GM19452 (cell line): Measurements from ENCODE around the gene PELI1.
A peak's percentile ranks its signal among the peaks of the same experiment; 100 is the strongest.
"Not testable (repeated sequence)": the region's sequence is repeated elsewhere in the genome, so short reads cannot be mapped to it uniquely, and the experiment has no call there.

ENCODE experiments used
- ATAC-seq: cut with Tn5 transposase; IDR thresholded peaks from one replicate; pipeline ENCODE4 v1.9.1; 2021; ENCODE audit not compliant: unreplicated experiment

PELI1 gene

GRCh38 chr2:64124168-64124567, 20.1 kb downstream of the PELI1 start:
- no peak for ATAC-seq

GRCh38 chr2:64123740-64124139, 20.5 kb downstream of the PELI1 start:
- no peak for ATAC-seq

- no peak for ATAC-seq
Observed at GRCh38 chr2:64122358-64122757, 21.9 kb downstream of the PELI1 start.

GRCh38 chr2:64120928-64121327, 23.3 kb downstream of the PELI1 start:
- no peak for ATAC-seq

DNA sequence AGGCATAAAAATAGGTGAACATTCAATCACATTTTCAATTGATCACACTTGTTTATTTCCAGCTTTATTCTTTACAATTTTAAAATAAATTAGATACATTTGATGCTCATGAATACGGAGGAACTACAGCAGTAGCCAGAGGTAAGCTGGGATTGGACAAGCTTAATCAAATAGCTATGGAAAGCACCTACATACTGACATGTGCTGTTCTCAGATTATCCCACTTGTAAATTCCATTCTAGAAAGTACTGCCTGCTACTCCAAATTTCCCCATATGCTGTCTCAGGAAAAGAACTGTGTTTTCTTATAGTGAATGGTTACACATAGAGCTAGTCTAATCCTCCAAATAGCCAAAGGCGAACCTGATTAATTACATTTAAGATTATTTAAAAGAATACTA, 24.2 kb downstream of the PELI1 start:
- no peak for ATAC-seq

GRCh38 chr2:64119369-64119768, 24.9 kb downstream of the PELI1 start:
- ATAC-seq: no peak

DNA sequence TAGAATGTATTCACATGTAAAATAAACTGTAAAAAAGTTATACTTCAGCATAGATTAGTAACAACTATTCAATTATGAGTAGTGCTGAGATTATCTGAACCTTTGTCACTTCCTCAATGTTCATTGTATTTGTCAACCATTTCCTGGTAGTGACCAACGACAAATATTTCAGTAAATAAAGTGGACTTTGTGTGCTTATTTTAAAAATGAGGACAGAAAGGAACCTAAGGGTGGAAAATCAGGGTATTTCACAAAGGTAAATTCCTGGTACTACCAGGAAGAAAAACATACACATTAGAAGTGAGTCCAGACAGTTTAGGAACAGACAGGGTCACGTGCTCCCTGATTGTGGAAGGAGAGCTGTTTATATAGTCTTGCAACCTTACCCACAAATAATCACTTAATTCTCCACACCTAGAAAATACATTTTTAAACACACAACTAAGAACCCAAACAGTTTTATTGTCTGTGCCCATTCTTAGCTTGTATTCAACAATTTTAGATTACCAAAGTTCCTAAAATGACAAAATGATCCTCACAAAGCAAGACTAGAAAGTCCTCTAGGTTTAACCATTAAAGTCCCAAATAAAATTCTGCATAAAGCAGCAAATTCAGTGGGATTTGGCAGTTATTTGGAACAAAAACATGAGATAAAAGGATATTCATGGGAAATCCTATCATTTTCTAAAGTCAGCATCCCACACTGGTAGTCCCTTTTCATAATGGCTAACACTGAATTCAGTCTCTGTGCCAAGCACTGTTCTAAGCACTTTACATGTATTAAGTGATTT, 28.2 kb downstream of the PELI1 start:
- no peak for ATAC-seq

DNA sequence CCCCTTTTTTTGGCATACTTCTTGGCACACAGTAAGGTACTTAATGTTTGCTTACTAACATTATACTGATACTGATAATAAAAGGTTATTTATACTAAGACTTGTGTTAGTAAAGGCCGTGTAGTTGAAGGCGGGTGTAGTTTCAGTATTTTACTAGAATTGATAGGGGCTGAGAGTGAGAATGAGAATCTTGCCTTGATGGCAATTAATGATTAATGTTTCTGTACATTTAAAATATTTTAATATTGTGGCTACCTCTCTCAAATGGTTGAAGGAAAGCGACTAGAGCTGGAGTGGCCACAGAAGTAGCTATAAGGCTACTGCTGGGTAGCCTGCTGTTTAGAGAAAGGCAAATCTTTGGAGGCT, 29.3 kb downstream of the PELI1 start:
- ATAC-seq: peak; percentile 57

DNA sequence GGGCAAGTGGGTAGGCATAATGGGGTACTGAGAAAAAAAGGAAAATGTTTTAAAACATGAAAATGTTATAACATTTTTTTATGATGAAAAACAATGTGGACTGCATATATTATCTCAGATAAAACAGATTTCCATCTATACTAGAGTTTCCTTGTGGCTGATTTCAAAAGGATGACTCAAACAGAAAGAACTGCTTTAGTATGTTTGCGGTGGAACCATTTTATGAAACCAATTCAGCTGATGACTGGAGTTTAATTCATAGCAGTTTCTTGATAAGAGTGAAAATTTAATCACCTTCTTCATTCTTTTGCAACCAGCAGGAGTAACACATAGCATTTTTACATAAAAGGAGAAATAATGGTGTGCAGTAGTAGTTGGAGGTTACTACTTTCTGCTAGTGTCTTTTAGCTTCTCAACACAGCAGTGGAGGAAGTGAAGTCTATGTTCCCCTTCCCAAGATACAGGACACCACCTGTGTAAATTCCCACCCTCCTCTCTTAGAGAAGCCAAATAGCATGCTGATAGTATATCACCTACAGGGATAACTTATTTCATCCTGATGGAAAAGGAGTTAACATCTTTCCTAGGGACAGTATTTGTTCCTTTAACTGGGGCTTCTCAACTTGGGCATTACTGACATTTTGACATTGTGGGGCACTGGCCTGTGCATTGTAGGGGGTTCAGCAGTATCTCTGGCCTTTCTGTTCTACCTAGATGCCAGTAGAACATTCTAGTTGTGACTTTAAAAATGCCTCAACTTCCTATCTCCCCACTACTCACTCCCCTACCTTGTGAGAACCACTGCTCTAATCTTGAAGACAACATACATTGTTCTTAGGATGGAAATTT, 29.9 kb downstream of the PELI1 start:
- ATAC-seq: peak; percentile 48

DNA sequence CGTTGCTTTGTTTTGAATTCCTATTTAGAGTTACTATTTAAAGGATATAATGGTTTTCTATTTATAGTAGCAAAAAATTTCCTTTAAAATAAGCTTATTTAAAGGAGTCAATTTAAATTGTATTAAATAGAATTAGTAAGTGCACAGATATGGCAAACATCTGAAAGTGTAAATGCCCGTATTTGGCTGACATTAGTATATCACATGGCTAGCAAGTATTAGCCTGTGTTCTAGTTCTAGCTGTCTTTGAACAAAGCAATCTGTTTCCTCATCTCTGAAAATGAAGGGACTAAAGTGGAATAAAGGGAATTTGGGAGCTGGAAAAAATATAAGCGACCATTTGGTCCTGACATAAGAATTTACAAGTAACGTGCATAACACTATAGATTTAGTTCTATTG, 32.2 kb downstream of the PELI1 start:
- no peak for ATAC-seq

GRCh38 chr2:64111426-64111825, 32.8 kb downstream of the PELI1 start:
- no peak for ATAC-seq

GRCh38 chr2:64108666-64109241, 35.5 kb downstream of the PELI1 start:
- ATAC-seq: no peak

DNA sequence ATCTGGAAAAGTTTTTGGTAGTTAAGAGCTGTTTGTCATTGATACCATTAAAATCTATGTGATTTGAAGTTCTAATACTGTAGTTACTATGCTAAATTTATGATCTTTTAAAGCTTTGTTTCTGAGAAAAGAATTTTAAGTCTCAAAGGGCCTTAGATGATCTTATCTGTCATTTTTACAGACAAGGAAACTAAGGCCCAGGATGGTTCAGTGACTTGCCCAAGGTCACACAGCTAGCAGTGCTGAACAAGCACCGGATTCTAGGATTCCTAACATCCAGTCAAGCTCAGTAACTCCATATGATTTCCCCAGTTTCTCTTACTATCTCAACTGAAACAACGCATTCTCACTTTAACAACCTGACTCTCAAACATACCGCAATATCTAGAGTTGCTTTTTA, 37.7 kb downstream of the PELI1 start:
- ATAC-seq: no peak

DNA sequence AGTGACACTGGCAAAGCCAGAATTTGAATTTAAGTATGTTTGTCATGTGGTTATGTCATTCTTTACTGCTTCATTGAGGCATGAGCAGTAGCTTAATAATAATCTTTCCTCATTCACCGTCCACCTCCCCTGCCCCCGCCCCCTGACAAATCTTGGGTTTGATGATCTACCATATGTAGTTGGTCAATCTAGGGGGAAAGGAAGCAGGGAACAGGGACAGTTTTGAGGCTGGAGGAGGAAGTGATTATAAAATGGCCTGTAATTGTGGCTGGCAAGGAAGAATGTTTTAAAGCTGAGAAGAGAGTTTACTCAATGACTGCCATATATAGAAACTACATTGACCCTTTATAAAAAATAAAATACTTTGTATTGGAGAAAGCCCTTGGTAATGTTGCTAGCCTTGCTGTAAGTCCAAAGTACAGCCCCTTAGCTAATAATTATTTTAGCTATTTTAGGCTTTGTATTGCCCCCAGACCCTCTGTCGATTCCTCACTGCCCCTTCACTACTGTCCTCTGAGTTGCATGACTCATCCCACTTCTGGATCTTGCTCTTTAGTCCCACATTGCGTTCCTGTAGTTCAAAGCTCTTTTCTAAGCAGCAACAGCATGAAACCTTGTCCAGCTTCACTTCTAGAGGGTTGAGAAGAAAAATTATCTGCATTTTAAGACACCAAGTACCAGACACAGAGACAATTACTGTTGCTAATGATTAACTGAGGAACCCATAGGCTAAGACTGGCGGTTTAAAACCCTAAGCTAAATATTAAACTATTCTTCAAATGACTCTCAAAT, 38.4 kb downstream of the PELI1 start:
- no peak for ATAC-seq

GRCh38 chr2:64104933-64105332, 39.3 kb downstream of the PELI1 start:
- ATAC-seq: no peak

- ATAC-seq: not testable (repeated sequence)
Observed at GRCh38 chr2:64102736-64103135, 41.5 kb downstream of the PELI1 start.

DNA sequence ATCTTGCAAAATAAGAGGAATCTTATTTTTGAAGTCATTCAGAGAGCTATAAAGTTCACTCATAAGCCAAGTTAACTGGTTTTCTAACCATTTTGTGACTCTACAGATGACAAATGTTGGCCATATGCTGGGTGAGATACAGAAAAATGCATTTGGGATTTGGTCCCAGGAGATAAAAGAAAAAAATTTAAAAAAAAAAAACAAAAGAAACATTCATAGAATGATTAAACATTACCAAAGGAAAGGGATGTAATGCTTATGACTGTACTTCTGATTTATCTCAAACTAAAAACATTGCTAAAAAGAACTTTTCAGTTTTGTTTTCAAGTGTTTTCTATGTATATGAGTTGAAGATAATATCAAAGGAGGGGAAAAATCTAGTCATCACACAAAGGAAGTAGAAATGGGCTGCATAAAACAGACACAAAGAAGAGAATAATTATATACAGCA, 43.1 kb downstream of the PELI1 start:
- ATAC-seq: peak; percentile 46

- peak; percentile 16 for ATAC-seq
Observed at GRCh38 chr2:64100584-64100983, 43.6 kb downstream of the PELI1 start.

DNA sequence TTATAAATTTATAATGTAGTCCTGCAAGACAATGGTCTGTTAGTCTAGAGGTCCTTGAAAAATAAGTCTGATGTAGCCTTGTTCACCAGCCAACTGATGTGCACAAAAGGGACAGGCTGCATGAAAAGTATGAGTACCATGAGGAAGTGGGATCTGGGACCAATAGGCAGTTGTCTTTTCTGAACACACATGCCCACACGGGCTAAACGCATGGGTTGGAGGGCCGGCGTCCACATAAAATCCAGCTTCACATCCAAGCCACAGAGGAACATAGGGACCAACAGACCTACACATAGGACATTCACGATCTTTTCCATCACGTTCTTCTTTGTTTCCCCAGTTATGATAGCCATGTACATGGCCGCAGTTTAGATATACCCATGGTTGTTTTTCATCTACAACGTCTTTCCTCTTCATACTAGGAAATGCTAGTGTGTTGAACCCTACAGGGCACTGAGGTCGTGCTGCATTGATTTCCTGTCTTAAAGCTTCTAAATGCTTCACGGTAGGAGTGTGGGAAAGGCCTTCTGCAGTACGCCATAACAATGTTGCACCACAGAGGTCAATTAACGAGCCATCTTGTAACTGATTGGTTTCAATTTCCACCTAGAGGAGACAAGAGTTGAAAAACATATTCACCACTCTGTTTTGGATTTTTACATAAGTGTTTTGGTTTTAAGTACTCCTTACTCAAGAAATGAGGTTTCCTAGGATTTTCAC, 49.4 kb downstream of the PELI1 start:
- no peak for ATAC-seq

GRCh38 chr2:64093341-64093740, 50.9 kb downstream of the PELI1 start:
- ATAC-seq: no peak
